Measurements from ENCODE around the gene SHROOM4. TPM values are rescaled to one million over a fixed set of nuclear protein-coding genes. Genes with fewer than 3 reads are reported as not detected.

Gene SHROOM4
- total and polyA plus RNA-seq, 2 experiments from 2014 or later = 1.9 to 8.5 TPM

DNA sequence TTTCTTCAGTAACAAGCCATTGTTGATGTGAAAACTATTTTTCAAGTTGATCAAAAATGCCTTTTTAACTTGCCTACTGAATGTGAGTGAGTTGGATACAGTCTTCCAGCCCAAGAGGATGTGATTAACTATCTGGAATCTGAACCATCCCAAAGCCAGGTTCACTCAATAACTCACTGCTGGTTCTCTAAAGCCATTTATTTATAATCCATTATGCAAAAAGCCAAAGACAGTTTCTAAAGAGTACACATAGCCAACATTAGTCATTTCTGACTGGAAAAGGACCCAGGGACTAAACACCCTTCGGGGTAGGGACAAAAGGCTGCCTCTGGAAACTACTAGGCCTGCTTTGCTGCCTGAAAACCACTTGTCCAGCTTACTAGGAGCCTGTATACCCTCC, 109.6 kb downstream of the SHROOM4 start:
- Histone ChIP-seq H2AFZ (no peak overlapping the region), H3K4me2 (no peak overlapping the region), H3K9me2 (ENCODE audit: insufficient read depth) (no peaks in the 10 kb centered on the region), H3K79me2 (replicated peaks; ENCODE audit: insufficient read depth) (no peaks in the 10 kb centered on the region), H3K27ac (ENCODE audit: low read depth) (no peak overlapping the region), H3K4me3 (no peak overlapping the region), H4K20me1 (replicated peaks; ENCODE audit: insufficient read depth) (no peaks in the 10 kb centered on the region), H3F3A (replicated peaks; ENCODE audit: low read depth) (no peaks in the 10 kb centered on the region), H3K27me3 (ENCODE audit: insufficient read depth) (no peaks in the 10 kb centered on the region), H3K36me3 (ENCODE audit: insufficient read depth) (no peaks in the 10 kb centered on the region), H3K4me1 (ENCODE audit: insufficient read depth) (peaks cover 38% of the 10 kb centered on the region)
- TF ChIP-seq, protein P1, sequence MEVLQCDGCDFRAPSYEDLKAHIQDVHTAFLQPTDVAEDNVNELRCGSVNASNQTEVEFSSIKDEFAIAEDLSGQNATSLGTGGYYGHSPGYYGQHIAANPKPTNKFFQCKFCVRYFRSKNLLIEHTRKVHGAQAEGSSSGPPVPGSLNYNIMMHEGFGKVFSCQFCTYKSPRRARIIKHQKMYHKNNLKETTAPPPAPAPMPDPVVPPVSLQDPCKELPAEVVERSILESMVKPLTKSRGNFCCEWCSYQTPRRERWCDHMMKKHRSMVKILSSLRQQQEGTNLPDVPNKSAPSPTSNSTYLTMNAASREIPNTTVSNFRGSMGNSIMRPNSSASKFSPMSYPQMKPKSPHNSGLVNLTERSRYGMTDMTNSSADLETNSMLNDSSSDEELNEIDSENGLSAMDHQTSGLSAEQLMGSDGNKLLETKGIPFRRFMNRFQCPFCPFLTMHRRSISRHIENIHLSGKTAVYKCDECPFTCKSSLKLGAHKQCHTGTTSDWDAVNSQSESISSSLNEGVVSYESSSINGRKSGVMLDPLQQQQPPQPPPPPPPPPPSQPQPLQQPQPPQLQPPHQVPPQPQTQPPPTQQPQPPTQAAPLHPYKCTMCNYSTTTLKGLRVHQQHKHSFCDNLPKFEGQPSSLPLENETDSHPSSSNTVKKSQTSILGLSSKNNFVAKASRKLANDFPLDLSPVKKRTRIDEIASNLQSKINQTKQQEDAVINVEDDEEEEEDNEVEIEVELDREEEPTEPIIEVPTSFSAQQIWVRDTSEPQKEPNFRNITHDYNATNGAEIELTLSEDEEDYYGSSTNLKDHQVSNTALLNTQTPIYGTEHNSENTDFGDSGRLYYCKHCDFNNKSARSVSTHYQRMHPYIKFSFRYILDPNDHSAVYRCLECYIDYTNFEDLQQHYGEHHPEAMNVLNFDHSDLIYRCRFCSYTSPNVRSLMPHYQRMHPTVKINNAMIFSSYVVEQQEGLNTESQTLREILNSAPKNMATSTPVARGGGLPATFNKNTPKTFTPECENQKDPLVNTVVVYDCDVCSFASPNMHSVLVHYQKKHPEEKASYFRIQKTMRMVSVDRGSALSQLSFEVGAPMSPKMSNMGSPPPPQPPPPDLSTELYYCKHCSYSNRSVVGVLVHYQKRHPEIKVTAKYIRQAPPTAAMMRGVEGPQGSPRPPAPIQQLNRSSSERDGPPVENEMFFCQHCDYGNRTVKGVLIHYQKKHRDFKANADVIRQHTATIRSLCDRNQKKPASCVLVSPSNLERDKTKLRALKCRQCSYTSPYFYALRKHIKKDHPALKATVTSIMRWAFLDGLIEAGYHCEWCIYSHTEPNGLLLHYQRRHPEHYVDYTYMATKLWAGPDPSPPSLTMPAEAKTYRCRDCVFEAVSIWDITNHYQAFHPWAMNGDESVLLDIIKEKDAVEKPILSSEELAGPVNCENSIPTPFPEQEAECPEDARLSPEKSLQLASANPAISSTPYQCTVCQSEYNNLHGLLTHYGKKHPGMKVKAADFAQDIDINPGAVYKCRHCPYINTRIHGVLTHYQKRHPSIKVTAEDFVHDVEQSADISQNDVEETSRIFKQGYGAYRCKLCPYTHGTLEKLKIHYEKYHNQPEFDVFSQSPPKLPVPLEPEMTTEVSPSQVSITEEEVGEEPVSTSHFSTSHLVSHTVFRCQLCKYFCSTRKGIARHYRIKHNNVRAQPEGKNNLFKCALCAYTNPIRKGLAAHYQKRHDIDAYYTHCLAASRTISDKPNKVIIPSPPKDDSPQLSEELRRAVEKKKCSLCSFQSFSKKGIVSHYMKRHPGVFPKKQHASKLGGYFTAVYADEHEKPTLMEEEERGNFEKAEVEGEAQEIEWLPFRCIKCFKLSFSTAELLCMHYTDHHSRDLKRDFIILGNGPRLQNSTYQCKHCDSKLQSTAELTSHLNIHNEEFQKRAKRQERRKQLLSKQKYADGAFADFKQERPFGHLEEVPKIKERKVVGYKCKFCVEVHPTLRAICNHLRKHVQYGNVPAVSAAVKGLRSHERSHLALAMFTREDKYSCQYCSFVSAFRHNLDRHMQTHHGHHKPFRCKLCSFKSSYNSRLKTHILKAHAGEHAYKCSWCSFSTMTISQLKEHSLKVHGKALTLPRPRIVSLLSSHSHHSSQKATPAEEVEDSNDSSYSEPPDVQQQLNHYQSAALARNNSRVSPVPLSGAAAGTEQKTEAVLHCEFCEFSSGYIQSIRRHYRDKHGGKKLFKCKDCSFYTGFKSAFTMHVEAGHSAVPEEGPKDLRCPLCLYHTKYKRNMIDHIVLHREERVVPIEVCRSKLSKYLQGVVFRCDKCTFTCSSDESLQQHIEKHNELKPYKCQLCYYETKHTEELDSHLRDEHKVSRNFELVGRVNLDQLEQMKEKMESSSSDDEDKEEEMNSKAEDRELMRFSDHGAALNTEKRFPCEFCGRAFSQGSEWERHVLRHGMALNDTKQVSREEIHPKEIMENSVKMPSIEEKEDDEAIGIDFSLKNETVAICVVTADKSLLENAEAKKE (CRISPR knock-in tag; IDR thresholded peaks at IDR 0.05) = no peak
- TF ChIP-seq, protein P2, sequence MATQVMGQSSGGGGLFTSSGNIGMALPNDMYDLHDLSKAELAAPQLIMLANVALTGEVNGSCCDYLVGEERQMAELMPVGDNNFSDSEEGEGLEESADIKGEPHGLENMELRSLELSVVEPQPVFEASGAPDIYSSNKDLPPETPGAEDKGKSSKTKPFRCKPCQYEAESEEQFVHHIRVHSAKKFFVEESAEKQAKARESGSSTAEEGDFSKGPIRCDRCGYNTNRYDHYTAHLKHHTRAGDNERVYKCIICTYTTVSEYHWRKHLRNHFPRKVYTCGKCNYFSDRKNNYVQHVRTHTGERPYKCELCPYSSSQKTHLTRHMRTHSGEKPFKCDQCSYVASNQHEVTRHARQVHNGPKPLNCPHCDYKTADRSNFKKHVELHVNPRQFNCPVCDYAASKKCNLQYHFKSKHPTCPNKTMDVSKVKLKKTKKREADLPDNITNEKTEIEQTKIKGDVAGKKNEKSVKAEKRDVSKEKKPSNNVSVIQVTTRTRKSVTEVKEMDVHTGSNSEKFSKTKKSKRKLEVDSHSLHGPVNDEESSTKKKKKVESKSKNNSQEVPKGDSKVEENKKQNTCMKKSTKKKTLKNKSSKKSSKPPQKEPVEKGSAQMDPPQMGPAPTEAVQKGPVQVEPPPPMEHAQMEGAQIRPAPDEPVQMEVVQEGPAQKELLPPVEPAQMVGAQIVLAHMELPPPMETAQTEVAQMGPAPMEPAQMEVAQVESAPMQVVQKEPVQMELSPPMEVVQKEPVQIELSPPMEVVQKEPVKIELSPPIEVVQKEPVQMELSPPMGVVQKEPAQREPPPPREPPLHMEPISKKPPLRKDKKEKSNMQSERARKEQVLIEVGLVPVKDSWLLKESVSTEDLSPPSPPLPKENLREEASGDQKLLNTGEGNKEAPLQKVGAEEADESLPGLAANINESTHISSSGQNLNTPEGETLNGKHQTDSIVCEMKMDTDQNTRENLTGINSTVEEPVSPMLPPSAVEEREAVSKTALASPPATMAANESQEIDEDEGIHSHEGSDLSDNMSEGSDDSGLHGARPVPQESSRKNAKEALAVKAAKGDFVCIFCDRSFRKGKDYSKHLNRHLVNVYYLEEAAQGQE (IDR thresholded peaks at IDR 0.05; ENCODE audit: unreplicated experiment) = no peak
- TF ChIP-seq CREB1 (CRISPR knock-in tag; IDR thresholded peaks at IDR 0.05; ENCODE audit: low read depth) (no peak), ZNF114 (CRISPR knock-in tag; IDR thresholded peaks at IDR 0.05) (no peak), EZH2 (IDR thresholded peaks at IDR 0.05; ENCODE audit: low read depth, unreplicated experiment) (no peak), NANOG (IDR thresholded peaks at IDR 0.05; ENCODE audit: borderline replicate concordance) (no peak), ZNF331 (CRISPR knock-in tag; IDR thresholded peaks at IDR 0.05; ENCODE audit: low read depth) (no peak), STAT1 (IDR thresholded peaks at IDR 0.05; ENCODE audit: unreplicated experiment) (no peak), JUNB (IDR thresholded peaks at IDR 0.05; ENCODE audit: unreplicated experiment) (no peak), EZH2phosphoT487 (IDR thresholded peaks at IDR 0.05; ENCODE audit: unreplicated experiment) (no peak)
- TF ChIP-seq, protein P3, sequence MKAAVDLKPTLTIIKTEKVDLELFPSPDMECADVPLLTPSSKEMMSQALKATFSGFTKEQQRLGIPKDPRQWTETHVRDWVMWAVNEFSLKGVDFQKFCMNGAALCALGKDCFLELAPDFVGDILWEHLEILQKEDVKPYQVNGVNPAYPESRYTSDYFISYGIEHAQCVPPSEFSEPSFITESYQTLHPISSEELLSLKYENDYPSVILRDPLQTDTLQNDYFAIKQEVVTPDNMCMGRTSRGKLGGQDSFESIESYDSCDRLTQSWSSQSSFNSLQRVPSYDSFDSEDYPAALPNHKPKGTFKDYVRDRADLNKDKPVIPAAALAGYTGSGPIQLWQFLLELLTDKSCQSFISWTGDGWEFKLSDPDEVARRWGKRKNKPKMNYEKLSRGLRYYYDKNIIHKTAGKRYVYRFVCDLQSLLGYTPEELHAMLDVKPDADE (IDR thresholded peaks at IDR 0.05) = no peak
- TF ChIP-seq, protein P4, sequence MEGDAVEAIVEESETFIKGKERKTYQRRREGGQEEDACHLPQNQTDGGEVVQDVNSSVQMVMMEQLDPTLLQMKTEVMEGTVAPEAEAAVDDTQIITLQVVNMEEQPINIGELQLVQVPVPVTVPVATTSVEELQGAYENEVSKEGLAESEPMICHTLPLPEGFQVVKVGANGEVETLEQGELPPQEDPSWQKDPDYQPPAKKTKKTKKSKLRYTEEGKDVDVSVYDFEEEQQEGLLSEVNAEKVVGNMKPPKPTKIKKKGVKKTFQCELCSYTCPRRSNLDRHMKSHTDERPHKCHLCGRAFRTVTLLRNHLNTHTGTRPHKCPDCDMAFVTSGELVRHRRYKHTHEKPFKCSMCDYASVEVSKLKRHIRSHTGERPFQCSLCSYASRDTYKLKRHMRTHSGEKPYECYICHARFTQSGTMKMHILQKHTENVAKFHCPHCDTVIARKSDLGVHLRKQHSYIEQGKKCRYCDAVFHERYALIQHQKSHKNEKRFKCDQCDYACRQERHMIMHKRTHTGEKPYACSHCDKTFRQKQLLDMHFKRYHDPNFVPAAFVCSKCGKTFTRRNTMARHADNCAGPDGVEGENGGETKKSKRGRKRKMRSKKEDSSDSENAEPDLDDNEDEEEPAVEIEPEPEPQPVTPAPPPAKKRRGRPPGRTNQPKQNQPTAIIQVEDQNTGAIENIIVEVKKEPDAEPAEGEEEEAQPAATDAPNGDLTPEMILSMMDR (conservative IDR thresholded peaks at IDR 0.05; ENCODE audit: low read depth in 2 of 2) = no peak
- Mint-ChIP-seq H3K4me1 (peaks cover 43% of the 10 kb centered on the region), H3K27me3 (ENCODE audit: insufficient read depth, low read depth, poor library complexity) (peaks cover 7% of the 10 kb centered on the region), H3K9me3 (no peaks in the 10 kb centered on the region), H3K4me3 (no peak overlapping the region), H3K27ac (no peak overlapping the region), H3K36me3 (ENCODE audit: low read depth) (no peaks in the 10 kb centered on the region)
- no peak for DNase-seq (ENCODE audit: low spot score)
- no peak for ATAC-seq
